ENCODE measurements around the gene TRAPPC6A.

TRAPPC6A gene

DNA sequence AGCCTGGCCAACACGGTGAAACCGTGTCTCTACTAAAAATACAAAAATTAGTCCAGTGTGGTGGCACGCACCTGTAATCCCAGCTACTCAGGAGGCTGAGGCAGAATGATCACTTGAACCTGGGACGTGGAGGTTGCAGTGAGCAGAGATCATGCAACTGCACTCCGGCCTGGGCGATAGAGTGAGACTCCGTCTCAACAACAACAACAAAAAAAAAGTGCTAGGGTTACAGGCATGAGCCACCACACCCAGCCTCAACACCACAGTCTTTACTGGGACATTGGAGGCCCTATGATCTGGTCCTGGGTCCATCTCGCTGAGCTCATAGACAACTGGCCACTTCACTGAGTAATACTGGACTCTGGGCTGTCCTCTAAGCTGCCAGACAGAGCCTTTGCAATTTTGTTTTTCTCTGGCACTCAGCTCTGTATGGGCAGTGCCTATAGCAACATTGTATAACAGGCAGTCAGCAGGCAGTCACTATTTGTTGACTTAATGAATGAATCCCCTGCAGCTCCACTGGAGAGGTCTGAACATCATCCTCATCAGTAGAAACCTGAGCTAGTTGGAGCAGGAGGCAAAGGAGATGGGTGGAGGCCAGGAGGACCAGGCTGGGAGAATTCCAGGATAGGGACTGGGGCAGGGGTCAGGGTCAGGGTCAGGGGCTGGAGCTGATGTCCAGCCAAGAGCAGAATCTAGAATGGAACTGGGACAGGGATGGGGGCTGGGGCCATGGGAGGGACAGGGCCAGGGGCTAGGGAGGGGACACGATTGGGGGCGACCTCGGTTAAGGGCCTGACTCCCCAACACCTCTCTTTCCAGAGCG, 8.7 kb upstream of the TRAPPC6A start:
- H3K4me3 ChIP-seq (ENCODE audit: low read depth, low read length) = no peak overlapping the region

DNA sequence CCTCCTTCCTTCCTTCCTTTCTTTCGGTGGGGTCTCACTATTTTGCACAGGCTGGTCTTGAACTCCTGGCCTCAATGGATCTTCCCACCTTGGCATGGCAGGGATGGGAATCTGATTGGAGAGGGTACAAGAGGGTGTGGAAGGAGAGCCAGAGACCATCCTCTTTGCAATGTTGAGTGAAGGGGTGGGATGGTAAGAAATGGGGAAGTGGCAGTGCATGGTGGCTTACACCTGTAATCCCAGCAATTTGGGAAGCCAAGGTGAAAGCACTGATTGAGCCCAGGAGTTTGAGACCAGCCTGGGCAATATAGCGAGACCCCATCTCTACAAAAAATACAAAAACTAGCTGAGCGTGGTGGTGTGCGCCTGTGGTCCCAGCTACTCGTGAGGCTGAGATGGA, 6.1 kb upstream of the TRAPPC6A start:
- no peak overlapping the region for H3K4me3 ChIP-seq (ENCODE audit: low read depth, low read length)

DNA sequence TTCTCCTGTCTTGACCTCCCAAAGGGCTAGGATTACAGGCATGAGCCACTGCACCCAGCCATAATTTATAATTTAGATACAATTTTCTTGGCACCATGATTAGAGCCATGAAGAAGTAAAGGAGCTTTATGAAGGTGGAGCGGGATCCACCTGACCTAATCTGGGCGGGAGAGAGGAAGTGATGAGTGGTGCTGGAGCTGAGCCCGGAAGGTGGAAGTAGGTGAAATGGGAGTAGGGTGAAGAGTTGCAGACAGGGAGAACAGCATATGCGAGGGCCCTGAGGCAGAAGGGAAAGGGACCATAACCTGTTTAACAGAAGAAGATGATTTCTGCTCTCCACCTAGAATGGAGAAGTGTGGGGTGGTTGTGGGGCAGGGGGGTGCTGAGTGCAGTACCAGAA, 4.7 kb upstream of the TRAPPC6A start:
- H3K4me3 ChIP-seq (ENCODE audit: low read depth, low read length) = no peak overlapping the region

DNA sequence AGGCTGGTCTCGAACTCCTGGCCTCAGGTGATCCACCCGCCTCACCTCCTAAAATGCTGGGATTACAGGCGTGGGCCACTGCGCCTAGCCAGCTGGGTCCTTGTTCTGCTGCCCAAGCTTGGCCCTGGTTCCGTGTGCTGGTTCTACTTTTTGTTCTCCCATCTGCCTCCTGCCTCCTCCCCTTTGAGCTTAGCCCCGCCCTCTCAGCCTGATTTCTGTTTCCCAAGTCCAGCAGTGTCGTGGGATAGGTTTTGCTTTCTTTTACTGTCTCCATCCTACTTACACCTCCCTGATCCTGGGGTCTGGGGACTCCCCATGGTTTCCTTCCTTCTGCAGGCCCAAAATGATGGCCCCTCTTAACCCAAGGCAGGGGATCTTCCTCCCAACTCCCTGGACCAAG, 2.9 kb upstream of the TRAPPC6A start:
- no peak overlapping the region for H3K4me3 ChIP-seq (ENCODE audit: low read depth, low read length)

DNA sequence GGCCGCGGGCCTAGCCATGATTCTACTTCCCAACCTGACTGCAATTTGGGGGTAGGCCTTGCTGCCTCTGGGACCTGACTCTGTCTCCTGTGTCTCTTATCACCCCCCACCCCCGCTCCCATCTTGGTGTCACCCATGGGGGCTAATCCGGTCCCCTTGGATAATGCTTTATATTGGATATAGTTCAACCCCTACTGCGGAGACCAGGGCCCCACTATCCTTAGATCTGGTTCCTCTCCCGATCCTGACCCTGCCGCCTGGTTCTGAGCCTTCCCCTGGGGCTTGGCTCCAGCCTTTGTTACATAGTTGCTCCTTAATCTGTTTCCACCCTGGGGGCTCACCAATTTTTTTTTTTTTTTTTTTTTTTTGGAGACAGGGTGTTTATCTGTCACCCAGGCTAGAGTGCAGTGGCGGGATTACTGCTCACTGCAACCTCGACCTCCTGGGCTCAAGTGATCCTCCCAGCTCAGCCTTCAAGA, 1.9 kb upstream of the TRAPPC6A start:
- H3K4me3 ChIP-seq (ENCODE audit: low read depth, low read length) = peak overlapping the region; percentile 98

DNA sequence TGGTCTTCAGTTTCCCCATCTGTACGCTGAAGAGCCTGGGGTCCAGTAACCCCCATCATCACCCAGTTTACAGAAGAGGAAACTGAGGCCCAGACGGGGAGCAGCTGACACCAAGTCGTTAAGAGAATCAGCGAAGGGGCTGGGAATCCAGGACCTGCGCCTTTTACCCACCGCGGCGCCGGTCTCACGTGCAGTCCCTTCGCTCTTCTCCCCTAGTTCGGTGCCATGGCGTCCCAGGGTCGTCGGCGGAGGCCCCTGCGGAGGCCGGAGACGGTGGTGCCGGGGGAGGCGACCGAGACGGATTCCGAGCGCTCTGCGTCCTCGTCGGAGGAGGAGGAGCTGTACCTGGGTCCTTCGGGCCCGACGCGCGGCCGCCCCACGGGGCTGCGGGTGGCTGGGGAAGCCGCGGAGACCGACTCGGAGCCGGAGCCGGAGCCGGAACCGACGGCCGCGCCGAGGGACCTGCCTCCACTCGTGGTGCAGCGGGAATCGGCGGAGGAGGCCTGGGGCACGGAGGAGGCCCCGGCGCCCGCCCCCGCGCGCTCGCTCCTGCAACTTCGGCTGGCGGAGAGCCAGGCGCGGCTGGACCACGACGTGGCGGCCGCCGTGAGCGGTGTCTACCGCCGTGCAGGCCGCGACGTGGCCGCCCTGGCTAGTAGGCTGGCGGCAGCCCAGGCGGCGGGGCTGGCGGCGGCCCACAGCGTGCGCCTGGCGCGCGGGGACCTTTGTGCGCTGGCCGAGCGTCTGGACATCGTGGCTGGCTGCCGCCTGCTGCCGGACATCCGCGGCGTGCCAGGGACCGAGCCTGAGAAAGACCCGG, 1.2 kb upstream of the TRAPPC6A start:
- peak overlapping the region; percentile 98 for H3K4me3 ChIP-seq (ENCODE audit: low read depth, low read length)

DNA sequence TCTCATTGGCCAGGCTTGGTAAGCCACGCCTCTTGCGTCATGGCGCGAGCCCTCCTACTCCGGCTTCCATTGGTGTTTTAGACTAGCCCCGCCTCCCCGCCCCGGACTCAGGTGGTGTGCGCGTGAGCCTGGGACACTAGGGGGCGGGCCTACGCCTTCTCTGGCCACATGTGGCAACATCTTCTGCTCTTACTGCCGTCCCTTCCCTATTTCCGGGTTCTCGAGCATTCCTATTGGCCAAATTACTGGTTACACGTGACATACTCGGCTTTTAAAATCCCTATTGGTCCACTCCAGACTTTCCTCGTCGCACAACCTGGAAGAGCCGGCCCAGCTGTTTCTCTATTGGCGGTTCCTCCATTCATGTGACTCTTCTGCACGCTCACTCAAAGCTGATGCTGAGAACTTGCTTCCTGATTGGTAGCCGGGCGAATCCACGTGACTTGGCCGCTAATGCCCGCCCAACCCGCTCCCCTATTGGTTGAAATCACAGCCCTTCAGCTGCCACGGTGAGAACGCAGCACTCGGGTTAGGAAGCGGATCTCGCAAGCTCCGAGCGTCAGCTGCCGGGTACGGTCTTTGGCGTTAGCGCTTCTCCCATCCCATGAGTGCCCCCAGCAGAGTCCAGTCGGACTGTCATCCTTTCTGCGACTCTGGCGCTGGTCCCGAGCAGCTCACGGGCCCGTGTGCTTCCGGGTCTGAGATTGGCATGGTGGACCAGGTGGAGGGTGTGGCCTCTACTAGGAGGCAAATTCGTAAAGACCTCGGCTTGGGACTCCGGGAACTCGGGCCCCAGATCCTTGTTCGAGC, 430 bp upstream of the TRAPPC6A start, which contains the start of gene BLOC1S3:
TSS of gene BLOC1S3 (plus strand) at position 523 of the 810 bp plus-strand sequence. CDS start 513 bp downstream, outside the sequence.
- peak within 1 kb of the TSS; percentile 98 for H3K4me3 ChIP-seq (ENCODE audit: low read depth, low read length)

DNA sequence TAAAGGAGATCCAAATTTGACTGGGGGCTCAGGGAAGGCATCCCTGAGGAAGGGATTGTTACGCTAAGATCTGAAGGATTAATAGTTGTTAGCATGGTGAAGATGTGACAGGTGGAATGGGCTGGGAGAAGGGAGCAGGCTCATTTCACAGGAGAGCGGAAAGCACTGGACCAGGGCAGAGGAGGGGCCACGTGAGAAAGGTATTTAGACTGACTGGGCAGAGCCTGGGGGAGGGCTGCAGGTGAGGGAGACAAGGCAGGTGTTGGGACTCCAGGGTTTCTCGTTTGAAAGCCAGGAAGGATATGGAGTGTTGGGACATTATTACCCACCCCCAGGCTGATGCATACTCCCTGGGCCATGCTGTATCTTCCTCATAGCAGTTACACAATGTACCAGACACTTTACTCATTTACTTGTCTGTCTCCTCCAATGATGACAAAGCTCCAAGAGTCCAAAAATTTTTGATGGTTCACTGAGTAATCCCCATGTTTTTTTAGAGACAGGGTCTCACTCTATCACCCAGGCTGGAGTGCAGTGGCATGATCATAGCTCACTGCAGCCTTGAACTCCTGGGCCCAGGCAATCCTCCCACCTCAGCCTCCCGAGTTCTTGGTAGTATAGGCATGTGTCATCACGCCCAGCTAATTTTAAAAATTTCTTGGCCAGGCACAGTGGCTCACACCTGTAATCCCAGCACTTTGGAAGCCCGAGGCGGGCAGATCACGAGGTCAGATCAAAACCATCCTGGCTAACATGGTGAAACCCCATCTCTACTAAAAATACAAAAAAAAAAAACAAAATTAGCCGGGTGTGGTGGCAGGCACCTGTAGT, 2.3 kb downstream of the TRAPPC6A start:
- H3K4me3 ChIP-seq (ENCODE audit: low read depth, low read length) = no peak overlapping the region

DNA sequence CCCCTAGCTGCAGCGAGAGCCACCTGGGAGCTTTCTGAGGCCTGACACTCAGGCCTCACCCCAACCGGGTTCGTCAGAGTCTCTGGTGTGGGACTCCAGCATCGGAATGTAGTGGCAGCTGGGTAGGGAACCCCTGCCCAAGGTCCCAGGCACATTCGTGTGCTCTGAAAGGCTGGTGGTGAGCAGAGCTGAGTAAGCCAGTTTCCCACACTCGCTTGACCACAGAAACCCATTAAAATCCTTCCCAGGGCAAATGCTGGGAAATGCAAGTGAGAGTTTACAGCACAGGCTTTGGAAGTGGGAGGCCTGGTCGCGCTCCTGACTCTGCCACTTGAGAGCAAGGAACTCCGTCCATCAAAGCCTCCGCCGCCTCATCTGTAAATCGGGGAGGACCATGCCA, 4.2 kb downstream of the TRAPPC6A start:
- H3K4me3 ChIP-seq (ENCODE audit: low read depth, low read length) = no peak overlapping the region

DNA sequence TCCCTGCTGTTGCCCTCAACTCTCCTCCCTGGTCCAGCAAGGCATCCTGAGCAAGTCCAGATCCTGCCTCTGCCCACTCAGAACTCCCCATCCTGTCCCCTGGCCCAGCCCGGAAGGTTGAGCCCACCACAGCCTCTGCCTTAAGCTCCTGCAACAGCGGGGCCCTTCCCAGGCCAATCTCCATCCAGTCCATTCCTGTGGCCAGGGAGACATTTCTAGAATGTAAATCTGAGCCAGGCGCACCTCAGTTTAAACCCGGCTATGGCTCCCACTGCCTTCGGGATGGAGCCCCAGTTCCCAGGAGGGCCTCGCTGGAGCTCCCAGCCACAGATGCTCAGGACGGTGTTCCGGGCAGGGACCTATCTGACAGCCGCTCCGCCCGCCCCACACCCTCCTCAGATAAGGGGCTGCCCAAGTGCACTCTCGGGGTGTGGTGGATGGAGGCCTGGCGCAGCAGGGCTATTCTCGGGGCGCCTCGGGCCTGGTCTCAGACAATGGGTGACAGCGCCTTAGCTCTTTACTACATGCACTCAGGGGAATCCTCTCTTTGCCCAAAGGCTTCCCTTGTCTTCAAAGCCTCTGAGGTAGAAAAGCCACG, 5.3 kb downstream of the TRAPPC6A start:
- H3K4me3 ChIP-seq (ENCODE audit: low read depth, low read length) = no peak overlapping the region

DNA sequence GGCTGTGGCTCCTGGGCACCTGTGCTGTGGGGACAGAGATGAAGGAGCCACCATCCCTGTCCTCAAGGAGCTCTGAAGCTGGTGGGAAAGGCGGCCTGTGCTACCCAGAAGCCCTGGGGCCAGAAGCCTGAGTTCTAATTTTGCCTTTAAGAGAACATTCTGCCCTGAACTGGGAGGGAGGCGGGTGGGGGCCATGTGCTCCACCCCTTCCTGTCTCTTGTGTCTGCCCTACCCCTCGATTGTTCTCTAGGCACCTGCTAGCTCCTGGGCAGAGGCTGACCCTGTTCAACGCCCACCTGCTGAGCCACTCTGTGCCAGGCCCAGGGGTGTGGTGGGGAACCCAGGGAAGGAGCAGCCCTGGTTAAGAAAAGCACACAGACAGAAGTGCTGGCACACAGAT, 5.9 kb downstream of the TRAPPC6A start:
- H3K4me3 ChIP-seq (ENCODE audit: low read depth, low read length) = no peak overlapping the region

DNA sequence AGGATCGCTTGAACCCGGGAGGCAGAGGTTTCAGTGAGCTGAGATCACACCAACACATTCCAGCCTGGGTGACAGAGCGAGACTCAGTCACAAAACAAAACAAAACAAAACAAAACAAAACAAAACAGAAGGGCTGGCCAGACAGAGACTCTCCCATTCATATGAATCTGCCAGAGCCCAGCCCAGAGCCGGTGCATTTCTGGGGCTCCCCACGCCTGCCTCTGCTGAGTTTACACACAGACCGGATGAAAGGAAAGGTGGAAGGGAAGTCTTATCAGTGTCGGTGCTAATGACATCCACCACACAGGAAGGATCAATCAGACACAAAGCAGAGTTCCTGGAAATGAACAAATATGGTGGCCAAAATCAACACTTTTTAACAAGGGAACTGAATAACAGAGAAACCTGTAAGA, 6.8 kb downstream of the TRAPPC6A start:
- H3K4me3 ChIP-seq (ENCODE audit: low read depth, low read length) = no peak overlapping the region

DNA sequence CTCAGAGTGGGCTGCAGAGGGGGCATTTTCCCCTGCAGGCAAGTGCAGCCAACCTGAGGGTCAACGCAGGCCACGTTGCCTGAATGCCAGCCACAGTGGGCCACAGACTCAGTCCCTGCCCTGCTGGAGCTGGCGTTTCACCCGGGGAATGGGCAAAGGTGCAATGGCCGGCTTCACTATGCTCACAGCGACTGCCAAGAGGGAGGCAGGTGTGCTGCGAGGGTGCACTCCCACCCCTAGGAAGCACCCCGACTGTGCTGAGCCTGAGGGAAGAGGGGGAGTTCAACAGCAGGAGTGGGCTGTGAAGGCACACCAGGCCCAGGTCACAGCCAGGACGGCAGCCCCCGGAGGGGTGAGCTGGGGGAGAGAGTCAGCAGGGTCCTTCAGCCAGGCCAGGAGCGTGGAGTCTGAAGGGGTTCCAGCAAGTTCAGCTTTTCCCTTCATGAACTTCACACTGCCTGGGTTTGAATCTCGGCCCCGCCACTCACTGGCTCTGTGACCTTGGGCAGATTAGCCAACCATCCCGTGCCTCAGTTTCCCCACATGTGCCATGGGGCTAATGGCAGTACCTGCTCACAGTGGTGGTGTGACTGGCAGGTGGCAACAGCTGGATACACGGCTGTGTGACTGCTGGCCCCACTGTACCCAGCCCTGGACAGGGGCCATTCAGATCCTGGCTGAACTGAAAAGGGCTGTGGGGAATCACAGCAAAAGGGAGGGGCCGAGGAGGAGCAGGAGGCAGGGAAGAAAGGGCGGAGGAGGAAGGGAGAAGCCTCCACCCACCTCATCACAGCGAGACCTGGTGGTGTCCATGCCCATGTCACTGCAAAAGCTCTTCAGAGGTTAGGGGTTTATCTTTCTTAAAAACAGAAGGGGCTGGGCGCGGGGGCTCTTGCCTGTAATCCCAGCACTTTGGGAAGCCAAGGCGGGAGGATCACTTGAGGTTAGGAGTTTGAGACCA, 7.6 kb downstream of the TRAPPC6A start:
- no peak overlapping the region for H3K4me3 ChIP-seq (ENCODE audit: low read depth, low read length)

DNA sequence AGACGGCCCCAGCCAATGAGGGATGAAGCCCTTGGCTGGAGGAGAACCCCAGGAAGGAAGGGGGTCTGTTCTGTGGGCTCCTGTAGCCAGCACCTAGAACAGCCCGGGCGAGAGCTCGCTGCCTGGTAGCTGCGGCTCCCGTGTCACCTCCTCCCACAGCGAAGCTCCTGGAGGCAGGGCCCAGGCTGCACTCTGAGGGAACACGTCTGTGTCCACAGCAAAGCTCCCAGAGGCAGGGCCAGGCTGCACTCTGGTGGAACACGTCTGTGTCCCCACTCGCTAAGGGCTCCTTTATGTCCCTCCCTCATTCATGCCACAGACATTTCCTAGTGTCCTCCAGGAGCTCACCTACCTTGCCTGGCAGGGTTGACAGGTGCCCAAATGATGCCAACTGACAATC, 8.4 kb downstream of the TRAPPC6A start:
- no peak overlapping the region for H3K4me3 ChIP-seq (ENCODE audit: low read depth, low read length)

DNA sequence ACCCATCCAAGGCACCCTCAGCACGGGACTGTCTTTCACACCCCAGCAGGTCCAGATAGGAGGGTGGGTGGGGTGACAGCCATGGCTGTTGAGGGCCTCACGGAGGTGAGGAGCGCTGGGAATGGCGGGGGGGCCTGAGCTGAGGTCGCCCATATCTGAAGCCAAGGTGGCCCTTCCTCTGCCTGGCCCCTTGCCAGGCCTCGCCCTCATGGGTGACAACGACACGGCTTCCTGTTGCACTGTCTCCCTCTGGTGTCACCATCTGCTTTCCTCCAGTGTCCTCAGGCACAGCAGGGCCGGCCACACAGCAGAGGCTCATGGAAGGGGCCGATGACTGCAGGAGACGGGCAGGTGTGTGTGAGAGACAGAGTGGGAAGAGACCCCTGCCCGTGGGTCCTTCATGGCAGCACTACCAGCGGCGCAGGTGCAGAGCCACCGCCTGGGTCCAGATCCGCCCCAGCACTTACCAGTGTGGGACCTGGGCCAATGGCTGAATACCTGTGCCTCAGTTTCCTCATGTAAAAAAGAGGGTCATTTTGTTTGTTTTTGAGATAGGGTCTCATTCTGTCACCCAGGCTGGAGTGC, 9.2 kb downstream of the TRAPPC6A start:
- H3K4me3 ChIP-seq (ENCODE audit: low read depth, low read length) = no peak overlapping the region

DNA sequence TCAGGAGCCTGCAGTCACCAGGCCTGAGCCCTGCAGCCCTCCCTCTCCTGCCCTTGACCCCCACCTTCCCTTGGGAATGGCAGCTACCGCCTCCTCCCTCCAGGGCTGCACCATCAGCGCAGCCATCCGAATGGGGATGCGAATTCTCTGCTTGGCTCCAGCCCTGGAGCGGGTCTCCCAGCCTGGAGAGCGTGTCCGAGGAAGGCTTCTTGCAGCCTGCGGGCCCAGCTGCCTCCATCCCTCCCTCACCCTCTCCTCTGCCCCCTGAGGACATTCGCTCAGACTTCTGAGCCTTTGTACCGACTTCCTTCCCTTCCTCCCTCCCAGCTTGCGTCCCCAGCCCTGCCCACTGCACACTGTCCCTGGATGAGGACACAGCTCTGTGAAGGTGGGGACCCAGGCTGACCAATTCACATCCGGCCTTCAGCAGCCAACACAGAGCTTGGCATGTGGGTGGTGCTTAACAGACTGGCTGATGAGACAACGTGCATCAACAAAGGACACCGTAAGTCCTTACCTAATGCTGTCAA, 11.2 kb downstream of the TRAPPC6A start:
- H3K4me3 ChIP-seq (ENCODE audit: low read depth, low read length) = no peak overlapping the region

DNA sequence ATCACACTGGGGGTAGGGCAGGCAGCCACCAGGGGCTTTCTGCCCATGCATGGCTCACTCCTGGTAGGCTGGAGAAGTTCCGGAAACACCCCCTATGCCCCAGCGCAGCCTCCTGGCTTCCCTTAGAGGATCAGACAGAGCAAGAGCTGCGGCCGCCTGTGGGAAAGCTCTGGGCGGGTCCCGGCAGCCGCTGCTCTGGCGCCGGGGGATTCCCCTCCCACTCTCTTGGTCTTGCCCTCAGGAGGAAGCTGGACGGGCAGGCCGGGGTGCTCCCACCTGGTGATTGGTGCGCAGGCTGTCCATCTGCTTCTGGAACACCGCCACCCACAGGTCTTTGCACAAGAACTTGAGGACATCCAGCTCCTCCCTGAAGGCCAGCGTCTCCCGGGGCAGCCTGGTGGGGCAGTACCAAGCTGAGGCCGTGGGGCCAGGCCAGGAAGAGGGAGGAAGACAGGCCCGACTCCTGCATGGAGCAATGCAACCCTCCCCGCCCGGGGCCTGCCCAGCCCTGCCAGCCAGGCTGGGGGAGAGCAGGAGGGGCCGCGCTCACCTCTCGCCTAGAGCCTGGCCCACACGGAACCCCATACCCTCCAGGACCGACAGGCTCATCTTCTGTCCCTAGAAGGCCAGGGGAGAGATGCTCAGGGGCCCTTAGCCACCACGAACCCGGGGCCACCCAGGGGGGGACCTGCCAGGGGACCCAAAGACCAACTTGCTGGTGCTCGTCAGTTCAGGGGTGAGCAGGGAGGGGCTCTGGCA, 13.3 kb downstream of the TRAPPC6A start:
- no peak overlapping the region for H3K4me3 ChIP-seq (ENCODE audit: low read depth, low read length)

Measured in iPS-11a (cell line).